ENCODE measurements around the gene SIDT2. TPM values are rescaled to one million over a fixed set of nuclear protein-coding genes. Genes with fewer than 3 reads are reported as not detected.

Gene SIDT2
- polyA plus RNA-seq, 2 donors, result 8.3 to 11.3 TPM

- peak overlapping the region; percentile 62 to 83 for H3K4me3 ChIP-seq (ENCODE audit: low read depth in 1 of 2, low read length in 2 of 2)
- peaks cover 0 to 19% of the 10 kb centered on the region in 2 donors for H3K36me3 ChIP-seq (ENCODE audit: control insufficient read depth in 2 of 2, insufficient read depth in 2 of 2, low read length in 1 of 2)
- WGBS, 2 donors, result 2 to 3% methylated on average over 16 to 27 of the region's 27 CpGs
- no peaks in the 10 kb centered on the region for H3K27me3 ChIP-seq (ENCODE audit: control insufficient read depth in 1 of 2, insufficient read depth in 2 of 2, low read length in 2 of 2)
- H3K4me1 ChIP-seq (ENCODE audit: control insufficient read depth in 2 of 2, insufficient read depth in 2 of 2, low read length in 1 of 2), result peaks cover 0 to 2% of the 10 kb centered on the region in 2 donors
- H3K27ac ChIP-seq (ENCODE audit: low read depth in 2 of 2, low read length in 1 of 2), result peak overlapping the region; percentile 70 to 84
- H3K9me3 ChIP-seq (ENCODE audit: control insufficient read depth in 2 of 2, insufficient read depth in 1 of 2, low read depth in 1 of 2, low read length in 1 of 2), result no peaks in the 10 kb centered on the region
Measured at GRCh38 chr11:117232911-117233409, 54.4 kb downstream of the SIDT2 start.

DNA sequence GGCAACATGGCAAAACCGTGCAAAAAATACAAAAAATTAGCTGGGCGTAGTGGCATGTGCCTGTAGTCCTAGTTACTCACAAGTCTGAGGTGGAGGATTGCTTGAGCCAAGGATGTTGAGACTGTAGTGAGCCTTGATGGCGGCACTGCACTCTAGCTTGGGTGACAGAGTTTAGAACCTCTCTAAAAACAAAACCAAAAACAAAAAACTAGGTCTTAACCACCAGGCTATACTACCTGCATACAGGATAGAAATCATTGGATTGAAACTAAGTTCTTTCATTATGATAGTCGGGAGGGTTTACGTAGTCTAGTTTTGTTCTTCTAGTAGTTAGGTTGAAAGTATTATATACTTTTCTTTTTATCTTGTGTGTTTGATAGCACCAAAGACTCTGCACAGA is 59.7 kb downstream of the SIDT2 start:
- 90 to 93% methylated on average over 5 of the region's 5 CpGs for WGBS, 2 donors
- H3K4me3 ChIP-seq (ENCODE audit: low read depth in 1 of 2, low read length in 2 of 2), result no peak overlapping the region
- H3K36me3 ChIP-seq (ENCODE audit: control insufficient read depth in 2 of 2, insufficient read depth in 2 of 2, low read length in 1 of 2), result no peaks in the 10 kb centered on the region
- no peaks in the 10 kb centered on the region for H3K9me3 ChIP-seq (ENCODE audit: control insufficient read depth in 2 of 2, insufficient read depth in 1 of 2, low read depth in 1 of 2, low read length in 1 of 2)
- no peaks in the 10 kb centered on the region for H3K27me3 ChIP-seq (ENCODE audit: control insufficient read depth in 1 of 2, insufficient read depth in 2 of 2, low read length in 2 of 2)
- H3K27ac ChIP-seq (ENCODE audit: low read depth in 2 of 2, low read length in 1 of 2), result no peak overlapping the region
- no peaks in the 10 kb centered on the region for H3K4me1 ChIP-seq (ENCODE audit: control insufficient read depth in 2 of 2, insufficient read depth in 2 of 2, low read length in 1 of 2)

- Histone ChIP-seq H3K4me3 (ENCODE audit: low read depth in 1 of 2, low read length in 2 of 2) (no peak overlapping the region), H3K27ac (ENCODE audit: low read depth in 2 of 2, low read length in 1 of 2) (no peak overlapping the region), H3K4me1 (ENCODE audit: control insufficient read depth in 2 of 2, insufficient read depth in 2 of 2, low read length in 1 of 2) (no peaks in the 10 kb centered on the region), H3K36me3 (ENCODE audit: control insufficient read depth in 2 of 2, insufficient read depth in 2 of 2, low read length in 1 of 2) (no peaks in the 10 kb centered on the region), H3K27me3 (ENCODE audit: control insufficient read depth in 1 of 2, insufficient read depth in 2 of 2, low read length in 2 of 2) (no peaks in the 10 kb centered on the region), H3K9me3 (ENCODE audit: control insufficient read depth in 2 of 2, insufficient read depth in 1 of 2, low read depth in 1 of 2, low read length in 1 of 2) (no peaks in the 10 kb centered on the region)
- 76 to 77% methylated on average over 6 of the region's 6 CpGs for WGBS, 2 donors
Measured at GRCh38 chr11:117239295-117239694, 60.8 kb downstream of the SIDT2 start.

Other genes with a start within 250 kb of the SIDT2 start
- gene SIK3, start 80.3 kb upstream of the SIDT2 start, polyA plus RNA-seq, result 1 to 10 TPM; 6.4 to 7.0 TPM
- 10 to 100 TPM; 13.9 to 14.0 TPM for gene PAFAH1B2, start 34.5 kb upstream of the SIDT2 start, polyA plus RNA-seq
- 1,000 to 10,000 TPM in 1 of 2 donors, 100 to 1,000 TPM in 1; 469 to 1,217 TPM for gene TAGLN, start 20.6 kb downstream of the SIDT2 start, polyA plus RNA-seq
- 10 to 100 TPM; 22.8 to 37.3 TPM for gene PCSK7, start 53.3 kb downstream of the SIDT2 start, polyA plus RNA-seq
- 1 to 10 TPM; 5.9 to 6.6 TPM for gene RNF214, start 53.9 kb downstream of the SIDT2 start, polyA plus RNA-seq
- gene BACE1-AS, start 112.6 kb downstream of the SIDT2 start, polyA plus RNA-seq, result 1 to 10 TPM; 2.3 to 5.9 TPM
- 1 to 10 TPM; 4.9 to 6.9 TPM for gene BACE1, start 137.5 kb downstream of the SIDT2 start, polyA plus RNA-seq
- 10 to 100 TPM in 1 of 2 donors, 1 to 10 TPM in 1; 8.0 to 19.8 TPM for gene CEP164, start 149.1 kb downstream of the SIDT2 start, polyA plus RNA-seq

All from esophagus (tissue), 2 donors.